ENCODE results near the gene INO80E. TPM values are rescaled to one million over a fixed set of nuclear protein-coding genes. Genes with fewer than 3 reads are reported as not detected.

INO80E gene
- total RNA-seq, 1 donor: 25.9 TPM

DNA sequence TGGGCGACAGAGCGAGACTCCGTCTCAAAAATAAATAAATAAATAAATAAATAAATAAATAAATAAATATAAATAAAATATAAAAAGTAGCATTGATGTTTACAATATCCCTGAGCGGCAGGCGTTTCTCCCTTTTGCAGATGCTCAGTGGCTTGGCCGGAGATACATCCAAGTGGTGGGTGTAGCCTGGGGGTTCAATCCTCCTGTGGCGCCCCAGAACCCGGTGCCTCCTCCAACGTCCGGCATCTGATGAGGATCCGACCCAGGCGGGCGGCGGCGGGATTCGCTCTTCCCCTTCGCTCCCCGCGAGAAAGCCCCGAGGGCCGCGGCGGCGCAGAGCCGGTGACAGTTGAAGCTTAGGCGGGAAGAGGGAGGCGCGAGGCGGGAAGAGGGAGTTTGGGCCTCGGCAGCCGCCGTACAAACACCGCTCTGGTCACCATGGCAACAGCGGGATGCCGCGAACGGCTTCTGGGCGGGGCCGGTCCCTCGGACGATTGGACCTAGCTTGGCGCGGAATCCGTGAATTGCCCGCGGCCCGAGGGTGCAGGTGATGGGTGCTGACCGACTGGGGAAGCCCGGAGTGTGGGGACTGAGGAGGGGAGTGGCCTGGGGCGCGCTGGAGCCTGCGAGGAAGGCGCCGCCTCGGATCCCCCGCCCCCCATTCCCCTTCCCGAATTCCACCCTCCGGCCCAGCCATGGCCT is 56.8 kb downstream of the INO80E start:
- peak overlapping the region; percentile 86 for H3K4me3 ChIP-seq (ENCODE audit: low read depth, low read length)
- TF ChIP-seq, protein P1, sequence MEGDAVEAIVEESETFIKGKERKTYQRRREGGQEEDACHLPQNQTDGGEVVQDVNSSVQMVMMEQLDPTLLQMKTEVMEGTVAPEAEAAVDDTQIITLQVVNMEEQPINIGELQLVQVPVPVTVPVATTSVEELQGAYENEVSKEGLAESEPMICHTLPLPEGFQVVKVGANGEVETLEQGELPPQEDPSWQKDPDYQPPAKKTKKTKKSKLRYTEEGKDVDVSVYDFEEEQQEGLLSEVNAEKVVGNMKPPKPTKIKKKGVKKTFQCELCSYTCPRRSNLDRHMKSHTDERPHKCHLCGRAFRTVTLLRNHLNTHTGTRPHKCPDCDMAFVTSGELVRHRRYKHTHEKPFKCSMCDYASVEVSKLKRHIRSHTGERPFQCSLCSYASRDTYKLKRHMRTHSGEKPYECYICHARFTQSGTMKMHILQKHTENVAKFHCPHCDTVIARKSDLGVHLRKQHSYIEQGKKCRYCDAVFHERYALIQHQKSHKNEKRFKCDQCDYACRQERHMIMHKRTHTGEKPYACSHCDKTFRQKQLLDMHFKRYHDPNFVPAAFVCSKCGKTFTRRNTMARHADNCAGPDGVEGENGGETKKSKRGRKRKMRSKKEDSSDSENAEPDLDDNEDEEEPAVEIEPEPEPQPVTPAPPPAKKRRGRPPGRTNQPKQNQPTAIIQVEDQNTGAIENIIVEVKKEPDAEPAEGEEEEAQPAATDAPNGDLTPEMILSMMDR (IDR thresholded peaks at IDR 0.05; ENCODE audit: insufficient read depth, low read depth, low read length): no peak
- DNase-seq (ENCODE audit: low read depth): peak; percentile 90

DNA sequence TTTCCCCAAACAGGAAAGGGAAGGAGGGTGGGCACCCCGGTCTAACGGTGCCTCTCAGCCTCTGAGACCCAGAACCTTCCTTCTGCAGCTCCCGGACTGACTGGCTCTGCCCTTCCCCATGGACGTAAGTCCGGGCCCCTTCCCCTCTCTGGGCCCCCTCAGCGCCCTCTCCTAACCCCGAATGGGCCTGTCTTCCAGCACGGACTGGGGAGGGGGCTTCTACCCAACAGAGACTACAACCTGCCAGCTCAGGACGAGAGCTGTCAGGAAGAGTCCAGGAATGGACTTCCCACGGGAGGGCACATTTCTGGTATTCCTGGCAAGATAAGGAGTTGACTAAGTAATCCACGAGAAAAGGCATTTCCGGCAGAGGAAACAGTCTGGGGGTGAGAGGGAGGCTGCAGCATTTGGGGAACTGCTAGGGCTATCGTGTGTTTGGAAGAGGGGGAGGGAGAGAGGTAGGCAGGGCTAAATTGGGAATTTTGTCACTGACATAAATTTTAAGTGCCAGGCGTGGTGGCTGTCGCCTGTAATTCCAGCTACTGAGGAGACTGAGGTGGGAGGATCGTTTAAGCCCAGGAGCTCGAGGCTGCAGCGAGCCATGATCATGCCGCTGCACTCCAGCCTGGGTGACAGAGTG is 57.5 kb downstream of the INO80E start:
- TF ChIP-seq, protein P1 (IDR thresholded peaks at IDR 0.05; ENCODE audit: insufficient read depth, low read depth, low read length): no peak
- peak; percentile 51 for DNase-seq (ENCODE audit: low read depth)
- peak overlapping the region; percentile 86 for H3K4me3 ChIP-seq (ENCODE audit: low read depth, low read length)

DNA sequence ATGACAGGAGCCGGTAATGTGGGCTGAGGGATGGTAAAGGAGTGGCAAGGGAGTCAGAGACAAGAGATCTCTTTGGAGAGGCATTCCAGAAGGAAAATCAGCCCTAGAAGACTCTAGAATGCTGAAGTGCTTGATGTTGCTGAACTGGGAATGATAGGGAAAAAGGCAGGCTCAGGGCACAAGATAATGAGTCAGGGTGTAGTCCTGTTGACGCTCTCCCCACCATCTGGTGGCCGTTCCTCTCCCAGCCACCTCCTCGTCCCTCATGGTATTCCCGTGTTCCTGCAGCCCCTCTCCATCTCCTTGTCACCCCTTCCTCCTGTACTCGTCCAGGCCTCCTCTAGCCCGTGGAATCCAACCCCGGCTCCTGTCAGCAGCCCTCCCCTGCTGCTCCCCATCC is 58.4 kb downstream of the INO80E start:
- H3K4me3 ChIP-seq (ENCODE audit: low read depth, low read length): peak overlapping the region; percentile 15
- TF ChIP-seq, protein P1 (IDR thresholded peaks at IDR 0.05; ENCODE audit: insufficient read depth, low read depth, low read length): no peak
- no peak for DNase-seq (ENCODE audit: low read depth)

GRCh38 chr16:30054959-30055553 is 59.0 kb downstream of the INO80E start:
- TF ChIP-seq, protein P1 (IDR thresholded peaks at IDR 0.05; ENCODE audit: insufficient read depth, low read depth, low read length): peak; percentile 66
- no peak overlapping the region for H3K4me3 ChIP-seq (ENCODE audit: low read depth, low read length)
- DNase-seq (ENCODE audit: low read depth): peak; percentile 28

Other genes starting within 250 kb of the INO80E start
- gene ZG16, start 218.0 kb upstream of the INO80E start, total RNA-seq: not detected in 2 replicates
- 32.5 and 45.3 TPM in 2 replicates for gene KIF22, start 205.5 kb upstream of the INO80E start, total RNA-seq
- gene MAZ, start 189.7 kb upstream of the INO80E start, total RNA-seq: 166 and 269 TPM in 2 replicates
- 3.0 and 3.2 TPM in 2 replicates for gene PRRT2, start 184.0 kb upstream of the INO80E start, total RNA-seq
- 20.3 and 20.7 TPM in 2 replicates for gene PAGR1, start 180.1 kb upstream of the INO80E start, total RNA-seq
- gene MVP, start 175.8 kb upstream of the INO80E start, total RNA-seq: 211 and 250 TPM in 2 replicates
- gene CDIPT, start 133.0 kb upstream of the INO80E start, total RNA-seq: 60.9 and 84.6 TPM in 2 replicates
- 2.6 and 4.7 TPM in 2 replicates for gene SEZ6L2, start 96.7 kb upstream of the INO80E start, total RNA-seq
- 5.2 and 7.8 TPM in 2 replicates for gene ASPHD1, start 95.8 kb upstream of the INO80E start, total RNA-seq
- gene KCTD13, start 70.0 kb upstream of the INO80E start, total RNA-seq: 8.2 and 10.0 TPM in 2 replicates
- gene TMEM219, start 34.2 kb upstream of the INO80E start, total RNA-seq: 72.8 and 75.1 TPM in 2 replicates
- gene TAOK2, start 22.4 kb upstream of the INO80E start, total RNA-seq: 48.0 and 63.9 TPM in 2 replicates
- gene HIRIP3, start 624 bp upstream of the INO80E start, total RNA-seq: 4.7 and 6.8 TPM in 2 replicates
- gene DOC2A, start 14.8 kb downstream of the INO80E start, total RNA-seq: under 0.01 and 0.32 TPM in 2 replicates
- not detected in 2 replicates for gene C16orf92, start 27.0 kb downstream of the INO80E start, total RNA-seq
- 0.32 TPM in 1 of 2 replicates, not detected in the other for gene TLCD3B, start 35.0 kb downstream of the INO80E start, total RNA-seq
- 545 and 622 TPM in 2 replicates for gene ALDOA, start 69.5 kb downstream of the INO80E start, total RNA-seq
- 196 and 209 TPM in 2 replicates for gene PPP4C, start 79.8 kb downstream of the INO80E start, total RNA-seq
- gene TBX6, start 95.7 kb downstream of the INO80E start, total RNA-seq: 0.32 and 0.43 TPM in 2 replicates
- gene YPEL3, start 100.0 kb downstream of the INO80E start, total RNA-seq: 8.6 and 14.5 TPM in 2 replicates
- gene GDPD3, start 117.3 kb downstream of the INO80E start, total RNA-seq: 0.32 and 0.43 TPM in 2 replicates
- gene MAPK3, start 127.0 kb downstream of the INO80E start, total RNA-seq: 27.7 and 36.3 TPM in 2 replicates
- 1.6 and 3.5 TPM in 2 replicates for gene CORO1A, start 187.4 kb downstream of the INO80E start, total RNA-seq
- 46.6 and 140 TPM in 2 replicates for gene BOLA2B, start 197.4 kb downstream of the INO80E start, total RNA-seq
- 16.8 and 49.3 TPM in 2 replicates for gene SLX1A, start 197.6 kb downstream of the INO80E start, total RNA-seq
- gene SULT1A3, start 203.0 kb downstream of the INO80E start, total RNA-seq: 3.5 and 3.9 TPM in 2 replicates

All from fibroblast of villous mesenchyme (primary cell).